A673 (cell line): ENCODE measurements around the gene IGF1R.

Experiments
- CTCF ChIP-seq: fragments of 300-800, 200-600 bp; sonication (generic); conservative IDR thresholded peaks from 2 replicates; pipeline ENCODE4 v1.5.1; 2017; ENCODE audit warnings: low read depth, mild to moderate bottlenecking, antibody characterized with exemption, low read length, moderate library complexity, mixed read lengths
- EZH2 ChIP-seq: fragments of 200-600 bp; sonication (generic); IDR thresholded peaks from 2 replicates; pipeline ENCODE4 v1.6.1; 2017; ENCODE audit warnings: borderline replicate concordance, low read depth, mild to moderate bottlenecking, mixed read lengths, antibody characterized with exemption, low read length; ENCODE audit not compliant: poor library complexity, severe bottlenecking

GRCh38 chr15:98727115-98728040 lies 79.0 kb downstream of the IGF1R start:
- TF ChIP-seq CTCF (no peak), EZH2 (no peak)
